Thyroid gland (tissue), 4 donors: ENCODE results near the gene MEPCE. TPM values are rescaled to one million over a fixed set of nuclear protein-coding genes. Genes with fewer than 3 reads are reported as not detected.
A peak's percentile ranks its signal among the peaks of the same experiment; 100 is the strongest.

Experiments
- DNase-seq, 2 donors: peaks; one replicate each; pipeline ENCODE4 v3.0.0-alpha.2; 2019
- H3K27ac ChIP-seq, 3 donors: fragments of 200-600 bp; sonication (generic); 1 replicate in 2 of 3; 2 replicates in 1 of 3; pipeline ENCODE4 v1.5.1; 2016 to 2019; ENCODE audit warnings: mild to moderate bottlenecking in 1 of 3, moderate library complexity in 1 of 3
- H3K27me3 ChIP-seq: fragments of 200-600 bp; sonication (generic); one replicate; pipeline ENCODE4 v1.5.1; 2019
- H3K36me3 ChIP-seq, 2 donors: fragments of 200-600 bp; sonication (generic); one replicate each; pipeline ENCODE4 v1.5.1; 2016 to 2019
- H3K4me1 ChIP-seq, 2 donors: fragments of 200-600 bp; sonication (generic); one replicate each; pipeline ENCODE4 v1.5.1; 2017 to 2019
- H3K4me3 ChIP-seq, 3 donors: fragments of 200-600 bp; sonication (generic); replicated peaks in 1 of 3; 1 replicate in 2 of 3; 2 replicates in 1 of 3; pipeline ENCODE4 v1.5.1; 2016; ENCODE audit warnings: mild to moderate bottlenecking in 1 of 3
- H3K9me3 ChIP-seq: fragments of 200-600 bp; sonication (generic); one replicate; pipeline ENCODE4 v1.5.1; 2017
- CTCF ChIP-seq, 6 experiments: fragments of 200-600 bp in 3 of 6; fragments of 450-650 bp in 3 of 6; sonication (generic) in 3 of 6; IDR thresholded peaks; one replicate each; pipeline ENCODE4 v1.5.1; 2016 to 2019; ENCODE audit warnings: antibody characterized with exemption in 6 of 6, mild to moderate bottlenecking in 2 of 6, inconsistent platforms in 1 of 6, moderate library complexity in 1 of 6
- POLR2A ChIP-seq, 2 donors: fragments of 450-650 bp; IDR thresholded peaks; one replicate each; pipeline ENCODE4 v1.6.1; 2017; ENCODE audit warnings: antibody characterized with exemption in 2 of 2, mild to moderate bottlenecking in 2 of 2, moderate library complexity in 1 of 2
- WGBS, 2 donors: methylation state at CpG; one replicate each; pipeline ENCODE4 v1.1.5; 2017; 5-methylcytosine and 5-hydroxymethylcytosine counted together
- intact Hi-C: fragments of 100-400 bp; cut with DNase I; formaldehyde crosslinking; loops from one replicate; pipeline ENCODE4 v1.15.1; 2023
- total RNA-seq, 4 donors: library from RNA; depleted of rRNA; stranded (reverse); fragments of >200 nt; gene quantifications; one replicate each; pipeline ENCODE4 v1.2.3, GENCODE V29; 2016

MEPCE gene
- total RNA-seq, 4 donors from 2014 or later = 42.9 to 48.7 (median 45.6) TPM

DNA sequence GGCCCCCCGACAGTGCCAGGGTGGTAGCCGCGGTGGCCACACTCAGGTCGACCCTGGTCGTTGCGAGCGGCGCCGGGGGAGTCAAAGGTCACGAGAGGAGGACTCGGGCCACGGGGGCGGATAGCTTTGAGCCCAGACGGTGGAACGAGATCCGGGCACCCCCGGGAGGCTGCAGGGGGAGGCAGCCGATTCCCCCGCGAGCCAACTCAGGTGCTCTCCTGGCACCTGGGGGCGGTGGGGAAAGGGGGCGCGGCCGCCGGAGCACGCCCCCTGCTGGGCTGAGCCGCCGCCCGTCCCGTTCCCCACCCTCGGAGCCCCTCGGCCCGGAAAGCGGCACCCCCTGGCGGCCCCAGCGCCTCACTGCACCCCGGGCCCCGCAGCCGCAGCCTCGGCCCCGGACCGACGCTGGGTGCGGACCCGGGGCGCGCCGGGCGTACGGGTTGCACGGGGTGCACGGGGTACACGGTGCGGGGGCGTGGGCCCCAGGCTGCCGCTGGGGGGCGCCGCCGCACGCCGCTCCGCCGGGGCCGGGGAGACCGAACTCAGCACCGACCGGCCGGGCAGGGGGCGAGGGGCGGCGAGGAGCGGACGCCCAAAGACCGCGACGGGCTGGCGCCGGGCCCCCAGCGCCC lies 53.6 kb downstream of the MEPCE start:
- Histone ChIP-seq H3K27me3 (no peaks in the 10 kb centered on the region), H3K9me3 (no peaks in the 10 kb centered on the region), H3K36me3 (no peaks in the 10 kb centered on the region), H3K4me1 (peaks cover 11 to 16% of the 10 kb centered on the region in 2 donors), H3K27ac (peak overlapping the region in 2 of 3 donors; percentile 7 to 51), H3K4me3 (peak overlapping the region in 2 of 3 donors; percentile 28 to 60)
- 0% methylated on average over 4 to 15 of the region's 79 CpGs for WGBS, 2 donors
- intact Hi-C loops = loop anchor here (5.0 kb wide), 1 partner anchor 74 kb away; no protein-coding TSS in a partner anchor
- peak; percentile 62 to 66 for DNase-seq
- TF ChIP-seq CTCF (IDR thresholded peaks at IDR 0.05) = peak; percentile 31 to 99 (median 97)
- TF ChIP-seq POLR2A (IDR thresholded peaks at IDR 0.05) = no peak

Other genes starting within 250 kb of the MEPCE start
- gene PVRIG, start 209.9 kb upstream of the MEPCE start, total RNA-seq = 1 to 10 TPM in 1 of 4 donors, under 1 TPM in 1, not detected in 2; 0.42 to 2.6 TPM
- gene SPDYE3, start 122.1 kb upstream of the MEPCE start, total RNA-seq = not detected
- gene PILRB, start 71.7 kb upstream of the MEPCE start, total RNA-seq = 10 to 100 TPM; 60.9 to 86.5 (median 73.9) TPM
- 1 to 10 TPM; 2.4 to 6.4 (median 4.4) TPM for gene PILRA, start 56.3 kb upstream of the MEPCE start, total RNA-seq
- 1 to 10 TPM; 3.6 to 7.1 (median 4.3) TPM for gene ZCWPW1, start 1.1 kb upstream of the MEPCE start, total RNA-seq
- gene PPP1R35, start 6.7 kb downstream of the MEPCE start, total RNA-seq = 10 to 100 TPM; 28.4 to 67.2 (median 45.5) TPM
- 1 to 10 TPM in 1 of 4 donors, not detected in 3; 2.0 TPM for gene SPACDR, start 34.4 kb downstream of the MEPCE start, total RNA-seq
- gene TSC22D4, start 49.4 kb downstream of the MEPCE start, total RNA-seq = 10 to 100 TPM; 22.7 to 37.8 (median 27.9) TPM
- 1 to 10 TPM in 2 of 4 donors, under 1 TPM in 1, not detected in 1; 0.40 to 1.3 (median 1.0) TPM for gene NYAP1, start 54.1 kb downstream of the MEPCE start, total RNA-seq
- gene AGFG2, start 109.4 kb downstream of the MEPCE start, total RNA-seq = 10 to 100 TPM; 26.1 to 34.6 (median 28.0) TPM
- 1 to 10 TPM in 2 of 4 donors, not detected in 2; 1.5 to 6.2 TPM for gene SAP25, start 144.1 kb downstream of the MEPCE start, total RNA-seq
- 100 to 1,000 TPM in 1 of 4 donors, 10 to 100 TPM in 3; 55.0 to 107 (median 76.6) TPM for gene LRCH4, start 156.3 kb downstream of the MEPCE start, total RNA-seq
- gene FBXO24, start 156.5 kb downstream of the MEPCE start, total RNA-seq = under 1 TPM; 0.13 to 0.88 (median 0.50) TPM
- gene PCOLCE, start 172.5 kb downstream of the MEPCE start, total RNA-seq = 10 to 100 TPM; 12.9 to 36.3 (median 22.1) TPM
- gene MOSPD3, start 182.7 kb downstream of the MEPCE start, total RNA-seq = 10 to 100 TPM in 3 of 4 donors, 1 to 10 TPM in 1; 9.1 to 22.7 (median 12.3) TPM
- gene TFR2, start 211.7 kb downstream of the MEPCE start, total RNA-seq = under 1 TPM in 2 of 4 donors, not detected in 2; 0.22 to 0.27 TPM
- gene ACTL6B, start 226.6 kb downstream of the MEPCE start, total RNA-seq = under 1 TPM in 1 of 4 donors, not detected in 3; 0.93 TPM
- gene GNB2, start 243.9 kb downstream of the MEPCE start, total RNA-seq = 100 to 1,000 TPM; 168 to 221 (median 186) TPM